A673 (cell line): ENCODE data around the gene QSOX2. TPM values are rescaled to one million over a fixed set of nuclear protein-coding genes. Genes with fewer than 3 reads are reported as not detected.

ENCODE experiments used
- BruUV-seq: library from RNA; stranded (reverse); fragments of 400-500 nt; replicated peaks from 2 replicates; lab custom pipeline; 2021; lab: Mats Ljungman, UMichigan
- CTCF ChIA-PET: fragments of 300-600 bp; sonication (Branson Sonifier 250); formaldehyde crosslinking; loops from one replicate; lab custom pipeline; 2022; ENCODE audit warnings: antibody characterized with exemption; lab: Charles Lee
- POLR2A ChIA-PET: fragments of 300-600 bp; sonication (Branson Sonifier 250); formaldehyde crosslinking; loops from one replicate; lab custom pipeline; 2022; ENCODE audit warnings: antibody characterized with exemption; ENCODE audit not compliant: low non-redundant PET; lab: Charles Lee
- DNase-seq: peaks from one replicate; pipeline ENCODE4 v3.0.0-alpha.2; 2015; ENCODE audit warnings: low spot score
- H3K27ac ChIP-seq: fragments of 200-600 bp; sonication (generic); 2 replicates; pipeline ENCODE4 v1.5.1; 2016; ENCODE audit warnings: mixed run types, low read depth, mild to moderate bottlenecking, mixed read lengths, antibody characterized with exemption, low read length; ENCODE audit not compliant: poor library complexity, severe bottlenecking
- H3K27me3 ChIP-seq: fragments of 200-600 bp; sonication (generic); replicated peaks from 2 replicates; pipeline ENCODE4 v1.6.1; 2017; ENCODE audit warnings: mixed run types, low read depth, mild to moderate bottlenecking, mixed read lengths, antibody characterized with exemption, low read length; ENCODE audit not compliant: insufficient read depth, poor library complexity
- H3K36me3 ChIP-seq: fragments of 200-600 bp; sonication (generic); 2 replicates; pipeline ENCODE4 v1.6.1; 2016; ENCODE audit warnings: mixed run types, mild to moderate bottlenecking, mixed read lengths, antibody characterized with exemption, low read length; ENCODE audit not compliant: insufficient read depth, poor library complexity, severe bottlenecking
- H3K4me1 ChIP-seq: fragments of 200-600 bp; sonication (generic); 2 replicates; pipeline ENCODE4 v1.6.1; 2017; ENCODE audit warnings: mixed run types, mild to moderate bottlenecking, mixed read lengths, antibody characterized with exemption, low read length; ENCODE audit not compliant: insufficient read depth, poor library complexity, severe bottlenecking
- H3K4me3 ChIP-seq: fragments of 200-600 bp; sonication (generic); 2 replicates; pipeline ENCODE4 v1.5.1; 2016; ENCODE audit warnings: low read depth, mixed run types, mild to moderate bottlenecking, mixed read lengths, low read length; ENCODE audit not compliant: poor library complexity, severe bottlenecking
- H3K9me3 ChIP-seq: fragments of 200-600 bp; sonication (generic); 2 replicates; pipeline ENCODE4 v1.6.1; 2016; ENCODE audit warnings: mixed run types, low read depth, mild to moderate bottlenecking, mixed read lengths, antibody characterized with exemption, low read length; ENCODE audit not compliant: poor library complexity, severe bottlenecking
- CTCF ChIP-seq: fragments of 300-800, 200-600 bp; sonication (generic); conservative IDR thresholded peaks from 2 replicates; pipeline ENCODE4 v1.5.1; 2017; ENCODE audit warnings: low read depth, mild to moderate bottlenecking, antibody characterized with exemption, low read length, moderate library complexity, mixed read lengths
- EZH2 ChIP-seq: fragments of 200-600 bp; sonication (generic); IDR thresholded peaks from 2 replicates; pipeline ENCODE4 v1.6.1; 2017; ENCODE audit warnings: borderline replicate concordance, low read depth, mild to moderate bottlenecking, mixed read lengths, antibody characterized with exemption, low read length; ENCODE audit not compliant: poor library complexity, severe bottlenecking
- intact Hi-C: fragments of 100-400 bp; cut with micrococcal nuclease; formaldehyde crosslinking; loops from one replicate; pipeline ENCODE4 v1.10.0; 2022; ENCODE audit not compliant: unreplicated experiment
- total RNA-seq: library from RNA; stranded (reverse); gene quantifications from 2 replicates; pipeline ENCODE4 v1.2.3, GENCODE V29; 2021

The QSOX2 gene
- total RNA-seq, 1 experiment from 2014 or later, result 43.7 TPM

GRCh38 chr9:136251264-136252115 lies 5.9 kb upstream of the QSOX2 start:
- no peak overlapping the region for H3K27ac ChIP-seq
- no peak for TF ChIP-seq CTCF
- no peak for TF ChIP-seq EZH2
- H3K36me3 ChIP-seq, result no peaks in the 10 kb centered on the region
- DNase-seq, result no peak
- H3K9me3 ChIP-seq, result no peaks in the 10 kb centered on the region
- intact Hi-C loops, result no loop called here
- ChIA-PET POLR2A (no interaction called here), CTCF (no interaction called here)
- H3K4me3 ChIP-seq, result no peak overlapping the region
- no peaks in the 10 kb centered on the region for H3K27me3 ChIP-seq
- no TSS peak for BruUV-seq
- no peaks in the 10 kb centered on the region for H3K4me1 ChIP-seq

- Histone ChIP-seq H3K27ac (no peak overlapping the region), H3K4me3 (no peak overlapping the region), H3K36me3 (no peaks in the 10 kb centered on the region), H3K9me3 (no peaks in the 10 kb centered on the region), H3K27me3 (no peaks in the 10 kb centered on the region), H3K4me1 (no peaks in the 10 kb centered on the region)
- no peak for TF ChIP-seq CTCF
- TF ChIP-seq EZH2, result no peak
- intact Hi-C loops, result no loop called here
- ChIA-PET POLR2A (no interaction called here), CTCF (no interaction called here)
- BruUV-seq, result no TSS peak
- DNase-seq, result no peak
Measured at GRCh38 chr9:136250676-136251075, 5.1 kb upstream of the QSOX2 start.

- intact Hi-C loops, result no loop called here
- H3K4me3 ChIP-seq, result no peak overlapping the region
- CTCF ChIA-PET, result interaction anchor here (0.5 kb wide), 1 partner anchor 117 kb away, joined by 4 read pairs; no protein-coding TSS in a partner anchor
- H3K4me1 ChIP-seq, result no peaks in the 10 kb centered on the region
- H3K27me3 ChIP-seq, result no peaks in the 10 kb centered on the region
- H3K36me3 ChIP-seq, result no peaks in the 10 kb centered on the region
- POLR2A ChIA-PET, result no interaction called here
- DNase-seq, result no peak
- H3K9me3 ChIP-seq, result no peaks in the 10 kb centered on the region
- no TSS peak for BruUV-seq
- H3K27ac ChIP-seq, result no peak overlapping the region
- TF ChIP-seq CTCF (no peak), EZH2 (no peak)
Measured at GRCh38 chr9:136249877-136250559, 4.4 kb upstream of the QSOX2 start.
